CD4-positive, alpha-beta T cell treated with Interleukin-15 for 4 hours (primary cell): ENCODE measurements around the gene PRR7.
"Not testable (repeated sequence)": the region's sequence is repeated elsewhere in the genome, so short reads cannot be mapped to it uniquely, and the experiment has no call there.

Experiments
- DNase-seq: peaks from one replicate; pipeline ENCODE4 v3.0.0-alpha.2; 2020; ENCODE audit warnings: low spot score

PRR7 gene

GRCh38 chr5:177484902-177485549 lies 38.4 kb downstream of the PRR7 start:
- DNase-seq = no peak

DNA sequence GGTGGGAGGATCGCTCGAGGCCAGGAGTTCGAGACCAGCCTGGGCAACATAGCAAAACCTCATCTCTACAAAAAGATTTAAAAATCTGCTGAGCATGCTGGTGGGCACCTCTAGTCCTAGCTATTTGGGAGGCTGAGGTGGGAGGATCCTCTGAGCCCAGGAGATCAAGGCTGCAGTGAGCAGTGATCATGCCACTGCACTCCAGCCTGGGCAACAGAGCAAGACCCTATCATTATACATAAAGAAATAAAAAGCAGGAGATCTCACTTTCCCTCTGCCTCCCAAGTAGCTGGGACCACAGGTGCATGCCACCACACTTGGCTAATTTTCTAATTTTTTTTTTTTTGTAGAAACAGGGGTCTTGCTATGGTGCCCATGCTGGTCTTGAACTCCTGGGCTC lies 39.1 kb downstream of the PRR7 start:
- DNase-seq = not testable (repeated sequence)

- DNase-seq = no peak
These were observed 39.6 kb downstream of the PRR7 start for GRCh38 chr5:177486256-177486655.

- DNase-seq = no peak
These were observed 40.5 kb downstream of the PRR7 start for GRCh38 chr5:177487144-177487543.

GRCh38 chr5:177487975-177488374 lies 41.4 kb downstream of the PRR7 start:
- no peak for DNase-seq

GRCh38 chr5:177489119-177489716 lies 42.6 kb downstream of the PRR7 start:
- DNase-seq = no peak

DNA sequence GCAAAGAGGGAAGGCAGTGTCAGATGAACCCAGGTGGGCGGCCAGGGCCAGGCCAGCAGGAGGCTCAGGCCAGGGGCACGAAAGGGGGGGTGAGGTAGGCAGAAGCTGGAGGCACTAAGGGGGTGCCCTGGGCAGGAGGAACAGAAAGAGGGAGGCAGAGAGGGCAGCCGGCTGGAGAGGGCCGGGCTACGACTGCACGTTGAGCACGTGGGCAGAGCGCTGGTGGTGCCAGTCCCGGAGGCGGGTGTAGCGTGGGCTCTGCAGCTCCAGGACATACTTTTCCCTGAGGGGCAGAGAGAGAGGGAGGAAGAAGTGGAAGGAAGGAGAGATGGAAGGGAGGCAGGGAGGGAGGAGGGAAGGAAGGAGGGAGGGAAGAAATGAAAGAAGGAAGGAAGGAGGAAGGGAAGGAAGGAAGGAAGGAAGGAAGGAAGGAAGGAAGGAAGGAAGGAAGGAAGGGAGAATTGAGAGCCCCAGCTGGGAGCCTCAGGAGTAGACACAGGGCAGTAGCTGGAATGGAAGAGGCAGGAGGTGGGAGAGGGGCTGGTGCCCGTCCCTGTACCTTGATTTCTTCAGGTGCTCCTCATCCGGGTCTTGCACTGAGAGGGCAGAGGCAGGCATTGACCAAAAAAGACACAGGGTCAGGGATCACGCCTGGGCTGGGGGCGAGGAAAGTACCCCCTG lies 43.8 kb downstream of the PRR7 start:
- no peak for DNase-seq

DNA sequence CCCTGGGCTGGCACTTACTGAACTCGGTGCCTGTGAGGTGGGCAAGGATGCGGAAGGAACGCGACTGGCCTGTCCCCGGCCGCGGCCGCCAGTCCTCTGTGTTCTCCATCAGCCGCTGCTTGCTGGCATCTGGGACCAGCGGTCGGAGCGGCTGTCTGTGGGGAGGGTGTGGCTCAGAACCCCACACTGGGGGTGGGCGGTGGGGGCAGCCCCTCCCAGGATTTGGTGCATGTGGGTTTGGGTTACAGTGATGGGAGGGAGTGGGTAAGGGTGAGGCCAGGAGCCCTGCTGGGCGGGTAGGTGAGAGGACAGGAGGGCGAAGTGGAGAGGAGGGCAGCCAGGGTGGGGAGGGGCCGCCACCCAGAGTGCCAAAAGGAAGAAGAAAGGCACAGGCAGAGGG lies 44.4 kb downstream of the PRR7 start:
- no peak for DNase-seq

DNA sequence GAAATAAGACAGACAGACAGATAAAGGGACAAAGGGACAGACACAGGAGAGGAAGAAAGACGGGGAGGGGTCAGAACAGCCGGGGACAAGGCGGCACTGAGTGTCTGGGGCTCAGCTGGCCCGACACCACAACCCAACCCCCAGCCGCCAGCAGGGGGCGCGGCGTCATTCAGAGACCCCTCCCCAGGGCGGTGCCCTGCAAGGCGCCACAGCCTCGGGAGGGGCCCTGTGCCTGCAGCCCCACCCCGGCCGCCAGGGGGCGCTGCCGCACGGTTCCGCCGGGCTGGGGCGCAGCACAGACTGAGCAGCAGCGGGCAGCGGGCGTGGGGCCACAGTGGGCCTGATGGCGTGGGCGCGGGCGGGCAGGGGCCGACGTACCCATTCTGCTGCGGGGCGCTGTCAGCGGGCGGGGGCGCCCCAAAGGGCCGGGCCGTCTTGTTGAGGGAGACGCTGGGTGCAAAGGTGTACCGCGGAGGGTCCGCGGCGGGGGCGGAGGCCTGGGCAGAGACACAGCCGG lies 44.9 kb downstream of the PRR7 start:
- DNase-seq = no peak

GRCh38 chr5:177491983-177492746 lies 45.6 kb downstream of the PRR7 start:
- DNase-seq = no peak

DNA sequence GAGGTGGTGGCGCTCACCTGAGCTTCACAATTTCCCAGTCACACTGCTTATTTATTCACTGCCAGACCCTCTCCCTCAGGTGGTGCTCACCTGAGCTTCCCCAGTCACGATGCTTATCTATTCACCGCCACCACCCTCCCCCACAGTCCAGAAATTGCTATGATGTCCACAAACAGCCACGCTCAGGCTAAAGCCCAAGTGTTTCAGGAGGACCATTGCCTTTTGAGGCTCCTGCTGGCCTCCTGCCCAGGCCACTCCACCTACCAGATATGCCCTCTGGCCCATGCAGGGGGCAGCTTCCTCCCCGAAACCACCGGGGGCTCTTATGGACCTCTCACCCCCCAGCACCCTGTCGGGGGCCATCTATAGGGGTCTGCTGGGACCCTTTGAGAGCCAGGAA lies 46.2 kb downstream of the PRR7 start:
- no peak for DNase-seq

DNA sequence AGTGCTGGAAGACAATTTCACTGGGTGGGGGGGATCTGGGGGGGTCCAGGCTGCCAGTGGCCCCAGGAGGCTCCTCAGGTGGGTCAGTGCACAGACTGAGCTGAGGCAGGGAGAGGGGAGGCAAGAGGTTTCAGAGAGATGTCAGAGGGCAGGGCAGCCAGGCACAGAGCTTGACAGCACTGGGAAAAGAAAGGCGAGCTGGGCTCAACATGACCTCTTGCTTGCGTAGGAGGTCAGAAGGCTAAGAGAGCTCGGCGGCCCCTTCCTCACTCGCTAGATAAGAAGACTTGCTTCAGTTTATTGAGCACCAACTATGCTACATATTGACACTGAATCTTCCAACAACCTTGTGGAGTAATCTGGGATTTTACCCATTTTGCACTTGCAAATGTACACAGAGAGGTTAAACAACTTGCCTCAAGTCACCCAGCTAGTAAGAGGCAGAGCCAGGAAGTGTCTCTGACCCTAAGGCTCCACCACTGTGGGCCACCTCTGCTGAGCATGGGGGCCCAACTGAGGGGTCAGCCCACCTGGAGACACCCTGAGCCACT lies 47.3 kb downstream of the PRR7 start:
- DNase-seq = no peak

DNA sequence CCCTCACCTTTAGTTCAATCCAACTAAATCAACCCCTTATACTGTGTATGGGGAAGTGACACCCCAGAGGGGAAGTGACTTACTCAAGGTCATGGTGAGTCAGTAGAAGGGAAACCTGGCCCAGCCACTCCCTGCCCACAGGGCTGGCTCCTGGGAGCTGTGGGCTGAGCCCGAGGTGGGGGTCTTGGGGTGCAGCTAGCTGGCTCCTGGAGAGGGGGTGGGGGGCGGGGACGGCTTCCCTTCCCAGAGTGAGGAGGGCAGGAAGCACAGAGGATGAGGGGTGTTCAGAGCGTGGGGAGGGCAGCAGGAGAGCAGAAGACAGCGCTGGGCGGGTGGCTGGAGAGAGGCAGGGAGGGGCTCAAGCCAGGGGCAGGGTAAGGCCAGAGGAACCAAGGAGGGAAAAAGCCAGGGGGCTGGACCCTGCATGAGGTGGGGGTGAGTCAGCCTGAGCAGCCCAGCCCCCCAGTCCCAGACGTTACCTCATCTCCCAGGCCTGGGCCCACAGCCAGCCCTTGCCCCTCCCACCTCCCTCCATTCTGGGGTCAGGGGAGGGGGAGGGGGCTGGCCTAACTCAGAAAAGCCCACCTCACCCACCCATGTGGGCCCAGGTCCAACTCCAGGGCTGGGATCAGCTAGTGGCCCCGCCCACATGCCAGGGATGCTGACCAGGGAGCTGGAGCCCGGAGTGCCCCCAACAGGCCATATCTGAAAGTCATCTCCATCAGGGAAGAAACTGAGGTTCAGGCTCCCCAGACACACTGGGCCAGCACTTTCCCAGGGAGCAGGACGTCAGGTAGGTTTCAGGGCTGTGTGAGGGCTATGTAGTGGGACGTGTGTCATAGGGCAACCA lies 48.0 kb downstream of the PRR7 start:
- DNase-seq = peak; percentile 41

- no peak for DNase-seq
These were observed 48.8 kb downstream of the PRR7 start for GRCh38 chr5:177495243-177496060.

DNA sequence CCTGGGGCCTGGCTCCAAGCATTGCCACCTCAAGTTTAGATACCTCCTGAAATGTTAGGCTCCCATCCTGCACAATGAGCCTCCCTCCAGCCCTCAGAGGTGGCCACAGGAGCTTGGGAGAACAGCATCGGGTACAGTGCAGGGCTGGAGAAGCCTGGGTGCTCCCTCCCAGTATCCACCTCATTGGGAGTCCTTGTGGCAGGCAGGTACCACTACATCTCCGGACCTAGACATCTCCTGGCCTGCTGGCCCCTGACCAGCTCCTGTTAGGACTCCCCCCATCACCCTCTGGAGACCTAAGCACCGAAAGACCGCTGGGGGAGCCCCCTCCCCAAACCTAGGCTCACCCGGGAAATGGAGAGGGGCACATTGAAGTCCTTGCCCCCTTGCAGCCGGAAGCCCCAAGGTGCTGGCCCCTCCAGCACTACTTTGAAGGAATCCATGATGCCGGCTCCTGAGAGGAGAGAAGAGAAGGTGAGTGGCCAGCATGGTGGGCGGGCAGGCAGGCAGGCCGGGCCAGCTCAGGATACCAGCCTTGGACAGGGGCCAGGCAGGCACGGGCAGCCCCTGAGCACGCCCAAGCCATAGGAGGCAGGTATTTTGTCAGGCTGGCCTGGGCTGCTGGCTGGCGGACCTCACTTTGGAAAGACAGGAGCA lies 49.6 kb downstream of the PRR7 start:
- DNase-seq = no peak

- no peak for DNase-seq
These were observed 50.2 kb downstream of the PRR7 start for GRCh38 chr5:177496727-177497291.

- peak; percentile 94 for DNase-seq
These were observed 50.8 kb downstream of the PRR7 start, which contains the start of gene PDLIM7 for GRCh38 chr5:177497292-177498012. Gene PDLIM7, minus strand, starts transcription at chr5:177497604. Its CDS starts 1,092 bp downstream, at chr5:177496512.

- no peak for DNase-seq
These were observed 51.6 kb downstream of the PRR7 start for GRCh38 chr5:177498013-177498787.
